Measurements from ENCODE around the gene RNF144B. TPM values are rescaled to one million over a fixed set of nuclear protein-coding genes. Genes with fewer than 3 reads are reported as not detected.

Gene RNF144B
- total RNA-seq, 2 experiments from 2014 or later: 2.1 to 2.9 TPM

GRCh38 chr6:18415207-18415606 is 28.1 kb downstream of the RNF144B start:
- Mint-ChIP-seq H3K4me1 (ENCODE audit: low read depth) (no peaks in the 10 kb centered on the region), H3K27me3 (no peaks in the 10 kb centered on the region), H3K27ac (no peak overlapping the region), H3K36me3 (peaks cover 7% of the 10 kb centered on the region), H3K4me3 (no peak overlapping the region), H3K9me3 (no peaks in the 10 kb centered on the region)
- DNase-seq: no peak
- POLR2A ChIA-PET: no interaction called here
- intact Hi-C loops (cut with micrococcal nuclease): no loop called here
- CTCF ChIA-PET: no interaction called here

GRCh38 chr6:18415671-18416340 is 28.7 kb downstream of the RNF144B start:
- ChIA-PET CTCF (interaction anchor here (1.3 kb wide), 1 partner anchor 92 kb away, joined by 3 read pairs; no protein-coding TSS in a partner anchor), POLR2A (no interaction called here)
- no peaks in the 10 kb centered on the region for H3K9me3 Mint-ChIP-seq
- no peak for DNase-seq
- peaks cover 7% of the 10 kb centered on the region for H3K36me3 Mint-ChIP-seq
- H3K4me1 Mint-ChIP-seq (ENCODE audit: low read depth): no peaks in the 10 kb centered on the region
- H3K4me3 Mint-ChIP-seq: no peak overlapping the region
- H3K27ac Mint-ChIP-seq: no peak overlapping the region
- intact Hi-C loops (cut with micrococcal nuclease): no loop called here
- no peaks in the 10 kb centered on the region for H3K27me3 Mint-ChIP-seq

GRCh38 chr6:18416341-18416679 is 29.2 kb downstream of the RNF144B start:
- POLR2A ChIA-PET: no interaction called here
- CTCF ChIA-PET: interaction anchor here (1.3 kb wide), 1 partner anchor 93 kb away, joined by 3 read pairs; no protein-coding TSS in a partner anchor
- Mint-ChIP-seq H3K4me1 (ENCODE audit: low read depth) (no peaks in the 10 kb centered on the region), H3K27me3 (no peaks in the 10 kb centered on the region), H3K9me3 (no peaks in the 10 kb centered on the region), H3K27ac (no peak overlapping the region), H3K4me3 (no peak overlapping the region), H3K36me3 (peaks cover 7% of the 10 kb centered on the region)
- intact Hi-C loops (cut with micrococcal nuclease): no loop called here
- no peak for DNase-seq

- H3K9me3 Mint-ChIP-seq: no peaks in the 10 kb centered on the region
- H3K4me1 Mint-ChIP-seq (ENCODE audit: low read depth): no peaks in the 10 kb centered on the region
- DNase-seq: no peak
- intact Hi-C loops (cut with micrococcal nuclease): no loop called here
- H3K27me3 Mint-ChIP-seq: no peaks in the 10 kb centered on the region
- no peak overlapping the region for H3K4me3 Mint-ChIP-seq
- ChIA-PET CTCF (no interaction called here), POLR2A (no interaction called here)
- peaks cover 4% of the 10 kb centered on the region for H3K36me3 Mint-ChIP-seq
- no peak overlapping the region for H3K27ac Mint-ChIP-seq
Measured at GRCh38 chr6:18420328-18420727, 33.2 kb downstream of the RNF144B start.

- CTCF ChIA-PET: no interaction called here
- Mint-ChIP-seq H3K4me1 (ENCODE audit: low read depth) (peaks cover 5% of the 10 kb centered on the region), H3K4me3 (no peak overlapping the region), H3K9me3 (no peaks in the 10 kb centered on the region), H3K36me3 (no peaks in the 10 kb centered on the region), H3K27ac (no peak overlapping the region), H3K27me3 (no peaks in the 10 kb centered on the region)
- intact Hi-C loops (cut with micrococcal nuclease): no loop called here
- POLR2A ChIA-PET: no interaction called here
- no peak for DNase-seq
Measured at GRCh38 chr6:18422136-18422535, 35.0 kb downstream of the RNF144B start.

- peaks cover 8% of the 10 kb centered on the region for H3K36me3 Mint-ChIP-seq
- ChIA-PET POLR2A (no interaction called here), CTCF (no interaction called here)
Measured at GRCh38 chr6:18423426-18423825, 36.3 kb downstream of the RNF144B start.

GRCh38 chr6:18424201-18424600 is 37.1 kb downstream of the RNF144B start:
- POLR2A ChIA-PET: no interaction called here
- Mint-ChIP-seq H3K9me3 (no peaks in the 10 kb centered on the region), H3K27ac (no peak overlapping the region), H3K36me3 (peaks cover 10% of the 10 kb centered on the region), H3K27me3 (no peaks in the 10 kb centered on the region), H3K4me3 (no peak overlapping the region), H3K4me1 (ENCODE audit: low read depth) (peaks cover 5% of the 10 kb centered on the region)
- DNase-seq: no peak
- CTCF ChIA-PET: no interaction called here
- intact Hi-C loops (cut with micrococcal nuclease): no loop called here

More at GRCh38 chr6:18423426-18423825, 36.3 kb downstream of the RNF144B start:
- intact Hi-C loops (cut with micrococcal nuclease): no loop called here
- H3K4me3 Mint-ChIP-seq: no peak overlapping the region
- no peak overlapping the region for H3K27ac Mint-ChIP-seq
- DNase-seq: no peak
- H3K4me1 Mint-ChIP-seq (ENCODE audit: low read depth): peaks cover 5% of the 10 kb centered on the region
- H3K9me3 Mint-ChIP-seq: no peaks in the 10 kb centered on the region
- no peaks in the 10 kb centered on the region for H3K27me3 Mint-ChIP-seq

GRCh38 chr6:18425218-18425617 is 38.1 kb downstream of the RNF144B start:
- H3K27ac Mint-ChIP-seq: no peak overlapping the region
- no peak overlapping the region for H3K4me3 Mint-ChIP-seq
- ChIA-PET CTCF (no interaction called here), POLR2A (no interaction called here)
- intact Hi-C loops (cut with micrococcal nuclease): no loop called here
- peaks cover 12% of the 10 kb centered on the region for H3K36me3 Mint-ChIP-seq
- no peaks in the 10 kb centered on the region for H3K9me3 Mint-ChIP-seq
- peaks cover 5% of the 10 kb centered on the region for H3K4me1 Mint-ChIP-seq (ENCODE audit: low read depth)
- H3K27me3 Mint-ChIP-seq: no peaks in the 10 kb centered on the region
- DNase-seq: no peak

- H3K27ac Mint-ChIP-seq: no peak overlapping the region
- intact Hi-C loops (cut with micrococcal nuclease): no loop called here
- H3K4me1 Mint-ChIP-seq (ENCODE audit: low read depth): peaks cover 5% of the 10 kb centered on the region
- DNase-seq: no peak
- ChIA-PET POLR2A (no interaction called here), CTCF (no interaction called here)
- H3K27me3 Mint-ChIP-seq: no peaks in the 10 kb centered on the region
- peaks cover 12% of the 10 kb centered on the region for H3K36me3 Mint-ChIP-seq
- no peak overlapping the region for H3K4me3 Mint-ChIP-seq
- H3K9me3 Mint-ChIP-seq: no peaks in the 10 kb centered on the region
Measured at GRCh38 chr6:18427296-18427695, 40.1 kb downstream of the RNF144B start.

GRCh38 chr6:18429655-18430297 is 42.6 kb downstream of the RNF144B start:
- ChIA-PET POLR2A (no interaction called here), CTCF (interaction anchor here (1.0 kb wide), 1 partner anchor 74 kb away, joined by 3 read pairs; no protein-coding TSS in a partner anchor)
- DNase-seq: no peak
- intact Hi-C loops (cut with micrococcal nuclease): no loop called here
- no peaks in the 10 kb centered on the region for H3K9me3 Mint-ChIP-seq
- no peak overlapping the region for H3K27ac Mint-ChIP-seq
- no peaks in the 10 kb centered on the region for H3K27me3 Mint-ChIP-seq
- H3K4me3 Mint-ChIP-seq: no peak overlapping the region
- H3K36me3 Mint-ChIP-seq: peaks cover 16% of the 10 kb centered on the region
- peaks cover 5% of the 10 kb centered on the region for H3K4me1 Mint-ChIP-seq (ENCODE audit: low read depth)

- ChIA-PET POLR2A (no interaction called here), CTCF (no interaction called here)
- DNase-seq: no peak
- Mint-ChIP-seq H3K9me3 (no peaks in the 10 kb centered on the region), H3K4me1 (ENCODE audit: low read depth) (peaks cover 2% of the 10 kb centered on the region), H3K36me3 (peaks cover 16% of the 10 kb centered on the region), H3K27ac (no peak overlapping the region), H3K27me3 (no peaks in the 10 kb centered on the region), H3K4me3 (no peak overlapping the region)
- intact Hi-C loops (cut with micrococcal nuclease): no loop called here
Measured at GRCh38 chr6:18431581-18431980, 44.4 kb downstream of the RNF144B start.

GRCh38 chr6:18432180-18432579 is 45.0 kb downstream of the RNF144B start:
- no peak for DNase-seq
- Mint-ChIP-seq H3K36me3 (peaks cover 16% of the 10 kb centered on the region), H3K9me3 (no peaks in the 10 kb centered on the region), H3K4me3 (no peak overlapping the region), H3K27me3 (no peaks in the 10 kb centered on the region), H3K27ac (no peak overlapping the region), H3K4me1 (ENCODE audit: low read depth) (no peaks in the 10 kb centered on the region)
- CTCF ChIA-PET: no interaction called here
- POLR2A ChIA-PET: no interaction called here
- intact Hi-C loops (cut with micrococcal nuclease): no loop called here

GRCh38 chr6:18432619-18433018 is 45.5 kb downstream of the RNF144B start:
- no peak for DNase-seq
- no peaks in the 10 kb centered on the region for H3K4me1 Mint-ChIP-seq (ENCODE audit: low read depth)
- H3K4me3 Mint-ChIP-seq: no peak overlapping the region
- peaks cover 16% of the 10 kb centered on the region for H3K36me3 Mint-ChIP-seq
- ChIA-PET CTCF (no interaction called here), POLR2A (no interaction called here)
- no peaks in the 10 kb centered on the region for H3K9me3 Mint-ChIP-seq
- intact Hi-C loops (cut with micrococcal nuclease): no loop called here
- H3K27ac Mint-ChIP-seq: no peak overlapping the region
- H3K27me3 Mint-ChIP-seq: no peaks in the 10 kb centered on the region
